Epithelial cell of prostate (primary cell): ENCODE measurements around the gene PRUNE2.
"Not testable (repeated sequence)": the region's sequence is repeated elsewhere in the genome, so short reads cannot be mapped to it uniquely, and the experiment has no call there.

Experiments used
- DNase-seq: peaks from one replicate; pipeline ENCODE4 v3.0.0-alpha.2; 2011; ENCODE audit warnings: low read depth, low spot score
- H3K27ac ChIP-seq: fragments of 450-650 bp; 2 replicates; pipeline ENCODE4 v1.5.1; 2017; ENCODE audit warnings: mild to moderate bottlenecking

Gene PRUNE2

DNA sequence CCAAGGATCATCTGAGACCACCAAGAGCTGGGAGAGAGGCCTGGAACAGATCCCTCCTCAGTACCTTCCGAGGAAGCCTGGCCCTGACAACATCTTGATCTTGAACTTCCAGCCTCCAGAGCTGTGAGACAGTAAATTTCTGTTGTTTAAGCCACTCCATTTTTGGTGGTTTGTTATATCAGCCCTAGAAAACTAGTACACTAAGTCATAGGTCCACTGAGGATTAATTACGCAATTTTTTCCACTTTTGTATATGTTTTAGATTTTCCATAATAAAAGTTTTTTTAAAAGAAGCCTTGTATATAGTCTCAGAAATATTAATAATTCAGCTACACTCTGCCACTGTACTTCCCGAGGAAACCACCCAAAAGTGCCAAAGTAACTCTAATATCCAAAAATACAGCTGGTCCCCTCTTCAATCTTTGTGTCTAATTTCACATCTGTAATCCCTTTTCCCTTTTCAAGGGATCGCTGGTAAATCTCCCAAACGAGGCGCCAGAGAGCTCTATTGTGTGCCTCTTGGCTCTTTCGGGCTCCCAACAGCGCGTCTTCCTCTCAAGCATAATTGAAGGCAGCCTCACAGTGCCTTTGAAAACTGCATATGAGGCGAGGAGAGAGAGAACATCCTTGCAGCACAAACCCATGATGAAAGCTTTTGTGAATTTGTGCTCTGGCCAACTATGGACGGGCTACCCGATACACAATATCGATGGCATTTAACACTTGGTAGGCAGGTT lies 32.7 kb downstream of the PRUNE2 start:
- H3K27ac ChIP-seq = no peak overlapping the region
- DNase-seq = no peak

DNA sequence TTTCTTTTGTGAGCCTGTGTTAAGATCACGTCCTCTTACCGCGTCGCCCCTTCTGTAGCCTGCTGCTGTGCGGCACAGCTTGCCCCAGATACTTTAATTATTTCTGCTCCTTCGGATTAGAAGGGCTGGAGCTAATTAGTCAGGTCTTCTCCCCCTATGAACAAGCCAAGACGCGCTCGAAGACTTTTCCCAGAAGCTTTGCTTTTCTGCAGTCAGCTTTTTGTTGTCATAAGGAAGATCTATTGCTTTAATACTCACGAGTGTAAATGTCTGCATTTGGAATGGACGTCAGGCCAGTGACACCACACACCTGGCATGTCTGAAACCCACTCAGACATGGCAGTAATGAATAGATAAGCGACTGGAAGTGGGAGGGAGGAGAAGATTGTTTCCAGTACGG lies 37.0 kb downstream of the PRUNE2 start:
- DNase-seq = peak; percentile 36
- H3K27ac ChIP-seq = no peak overlapping the region

DNA sequence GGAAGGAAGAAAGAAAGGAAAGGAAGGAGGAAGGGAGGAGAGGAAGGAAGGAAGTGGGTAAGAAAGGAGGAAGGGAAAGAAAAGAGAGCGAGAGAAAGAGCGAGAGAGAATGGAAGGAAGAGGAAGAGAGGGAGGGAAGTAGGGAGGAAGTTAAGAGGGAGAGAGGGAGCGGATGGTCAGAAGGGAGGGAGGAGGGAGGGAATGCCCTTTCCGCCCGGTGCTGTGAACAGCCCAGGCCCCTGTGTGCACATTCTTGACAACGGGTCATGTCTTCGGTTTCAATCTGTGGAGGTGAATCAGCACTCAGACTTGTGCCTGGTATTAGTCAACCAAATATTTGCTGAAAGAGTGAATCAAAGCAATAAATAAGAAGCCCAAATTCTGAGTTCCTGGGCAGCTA lies 39.2 kb downstream of the PRUNE2 start:
- peak overlapping the region; percentile 4 for H3K27ac ChIP-seq
- DNase-seq = peak; percentile 40

DNA sequence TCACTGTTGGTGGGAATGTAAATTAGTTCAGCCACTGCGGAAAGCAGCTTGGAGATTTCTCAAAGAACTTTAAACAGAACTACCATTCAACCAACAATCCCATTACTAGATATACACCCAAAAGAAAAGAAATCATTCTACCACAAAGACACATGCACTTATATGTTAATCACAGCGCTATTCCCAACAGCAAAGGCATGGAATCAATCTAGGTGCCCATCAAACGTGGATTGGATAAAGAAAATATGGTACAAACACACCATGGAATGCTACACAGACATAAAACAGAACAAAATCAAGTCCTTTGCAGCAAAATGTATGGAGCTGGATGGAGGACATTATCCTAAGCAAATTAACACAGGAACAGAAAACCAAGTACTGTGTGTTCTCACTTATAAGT lies 42.1 kb downstream of the PRUNE2 start:
- no peak overlapping the region for H3K27ac ChIP-seq
- DNase-seq = no peak

DNA sequence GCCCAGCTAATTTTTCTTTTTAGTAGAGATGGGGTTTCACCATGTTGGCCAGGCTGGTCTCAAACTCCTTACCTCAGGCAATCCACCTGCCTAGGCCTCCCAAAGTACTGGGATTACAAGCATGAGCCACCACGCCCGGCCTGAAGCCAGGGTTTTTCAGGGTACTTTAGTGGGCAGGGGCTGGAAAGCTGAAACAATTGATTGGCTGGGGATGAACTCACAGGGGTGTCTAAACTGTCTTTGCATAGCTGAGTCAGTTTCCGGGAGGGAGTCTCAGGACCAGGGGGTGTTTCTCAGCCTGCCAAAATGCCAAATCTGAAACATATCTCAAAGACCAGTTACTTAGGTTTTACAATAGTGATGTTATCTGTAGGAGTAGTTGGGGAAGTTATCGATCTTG lies 46.1 kb downstream of the PRUNE2 start:
- DNase-seq = no peak
- H3K27ac ChIP-seq = no peak overlapping the region

DNA sequence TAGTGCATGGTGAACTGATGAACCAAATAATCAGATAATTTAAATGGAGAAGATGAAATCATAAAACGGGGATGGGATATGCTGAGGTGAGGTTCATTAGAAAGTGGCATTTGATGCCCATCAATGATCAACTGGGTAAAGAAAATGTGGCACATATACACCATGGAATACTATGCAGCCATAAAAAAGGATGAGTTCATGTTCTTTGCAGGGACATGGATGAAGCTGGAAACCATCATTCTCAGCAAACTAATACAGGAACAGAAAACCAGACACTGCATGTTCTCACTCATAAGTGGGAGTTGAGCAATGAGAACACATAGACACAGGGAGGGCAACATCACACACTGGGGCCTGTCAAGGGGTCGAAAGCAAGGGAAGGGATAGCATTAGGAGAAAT lies 47.7 kb downstream of the PRUNE2 start:
- DNase-seq, H3K27ac ChIP-seq: not testable (repeated sequence)

DNA sequence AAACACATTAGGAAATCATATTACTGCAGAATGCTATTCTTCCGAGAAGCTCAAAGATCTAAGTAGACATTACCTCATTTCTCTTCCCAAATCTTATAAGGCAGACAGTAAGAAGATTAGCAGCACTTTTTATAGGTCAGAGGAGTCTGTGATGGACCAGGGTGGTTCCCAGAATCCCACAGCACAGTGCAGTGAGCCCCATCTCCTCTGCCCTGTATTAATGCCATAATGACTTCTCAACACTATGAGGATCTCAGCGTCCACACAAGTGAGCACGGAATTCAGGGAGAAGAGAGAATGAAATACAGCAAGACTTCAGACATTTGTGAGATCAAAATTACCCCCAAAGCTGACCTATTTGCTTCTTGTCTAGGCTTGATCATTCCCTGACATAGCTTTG lies 49.9 kb downstream of the PRUNE2 start:
- no peak overlapping the region for H3K27ac ChIP-seq
- no peak for DNase-seq

DNA sequence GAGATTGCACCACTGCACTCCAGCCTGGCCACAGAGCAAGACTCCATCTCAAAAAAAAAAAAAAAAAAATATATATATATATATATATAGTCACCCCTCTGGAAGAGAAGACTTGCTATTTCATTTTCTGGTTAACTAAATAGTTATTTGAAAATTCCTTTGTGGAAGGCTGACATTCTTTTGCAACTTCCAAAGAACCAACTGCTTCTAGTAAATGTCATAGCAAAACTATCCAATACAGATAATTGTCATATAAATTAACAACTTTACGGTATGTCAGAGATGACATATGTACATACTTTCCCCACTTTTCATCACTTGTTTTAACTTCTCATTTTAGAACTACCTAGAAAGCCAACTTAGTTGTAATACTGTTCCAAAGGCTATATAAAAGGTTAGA lies 50.9 kb downstream of the PRUNE2 start:
- H3K27ac ChIP-seq = no peak overlapping the region
- no peak for DNase-seq

DNA sequence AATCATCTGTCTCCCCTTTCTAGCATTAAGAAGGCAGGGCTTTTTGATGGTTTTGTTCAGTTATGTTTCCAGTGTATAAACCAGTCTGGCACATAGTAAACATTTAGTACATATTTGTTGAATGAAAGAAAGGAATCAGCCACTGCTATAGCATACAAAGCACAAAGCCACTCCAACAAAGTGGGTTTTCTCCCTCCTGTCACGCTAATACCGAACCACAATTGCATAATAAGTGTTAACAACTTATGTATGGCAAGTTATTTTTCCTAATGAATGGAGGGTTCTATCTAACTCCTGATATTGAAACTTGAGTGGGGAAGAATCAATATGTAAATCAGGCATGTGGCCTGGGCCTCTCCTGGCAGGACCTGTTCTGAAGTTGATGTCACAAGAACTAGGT lies 53.9 kb downstream of the PRUNE2 start:
- DNase-seq = no peak
- no peak overlapping the region for H3K27ac ChIP-seq

DNA sequence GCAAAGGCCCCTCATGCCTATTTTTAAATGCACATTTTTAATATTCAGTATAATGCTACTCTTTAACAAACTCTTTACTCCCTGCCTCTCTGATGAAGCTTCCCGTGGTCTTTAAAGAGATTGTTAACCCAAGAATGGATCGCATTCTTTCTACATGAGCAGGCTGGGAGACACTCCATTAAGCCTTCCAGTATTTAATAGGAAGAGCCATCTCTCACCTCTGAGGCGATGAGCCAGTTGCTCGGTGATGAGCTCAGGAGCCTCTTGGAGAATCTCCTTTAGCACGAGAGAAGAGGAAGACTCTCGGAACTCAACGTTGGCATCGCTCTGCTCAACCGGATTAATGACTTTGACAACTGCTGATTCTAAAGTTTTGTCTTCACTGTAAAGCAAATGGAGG lies 59.6 kb downstream of the PRUNE2 start:
- no peak for DNase-seq
- H3K27ac ChIP-seq = no peak overlapping the region

DNA sequence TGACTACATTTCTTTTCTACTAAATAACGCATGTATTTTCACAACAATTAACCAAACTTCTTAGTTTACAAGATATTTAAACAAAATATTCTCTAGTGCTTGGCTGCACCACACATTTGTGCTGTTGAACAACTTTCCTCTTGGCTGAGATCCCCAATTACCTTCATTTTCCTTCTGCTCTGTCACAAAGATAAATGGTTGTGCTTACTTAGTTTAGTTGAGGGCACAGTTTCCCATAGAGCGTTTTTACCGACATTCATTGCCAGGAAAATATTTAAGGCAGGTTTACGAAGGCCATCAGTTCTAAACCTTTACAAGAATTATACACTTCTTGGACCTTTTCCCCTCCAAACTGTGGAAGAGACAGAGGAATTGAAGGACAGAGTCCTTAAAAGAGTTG lies 60.7 kb downstream of the PRUNE2 start:
- DNase-seq = no peak
- no peak overlapping the region for H3K27ac ChIP-seq

DNA sequence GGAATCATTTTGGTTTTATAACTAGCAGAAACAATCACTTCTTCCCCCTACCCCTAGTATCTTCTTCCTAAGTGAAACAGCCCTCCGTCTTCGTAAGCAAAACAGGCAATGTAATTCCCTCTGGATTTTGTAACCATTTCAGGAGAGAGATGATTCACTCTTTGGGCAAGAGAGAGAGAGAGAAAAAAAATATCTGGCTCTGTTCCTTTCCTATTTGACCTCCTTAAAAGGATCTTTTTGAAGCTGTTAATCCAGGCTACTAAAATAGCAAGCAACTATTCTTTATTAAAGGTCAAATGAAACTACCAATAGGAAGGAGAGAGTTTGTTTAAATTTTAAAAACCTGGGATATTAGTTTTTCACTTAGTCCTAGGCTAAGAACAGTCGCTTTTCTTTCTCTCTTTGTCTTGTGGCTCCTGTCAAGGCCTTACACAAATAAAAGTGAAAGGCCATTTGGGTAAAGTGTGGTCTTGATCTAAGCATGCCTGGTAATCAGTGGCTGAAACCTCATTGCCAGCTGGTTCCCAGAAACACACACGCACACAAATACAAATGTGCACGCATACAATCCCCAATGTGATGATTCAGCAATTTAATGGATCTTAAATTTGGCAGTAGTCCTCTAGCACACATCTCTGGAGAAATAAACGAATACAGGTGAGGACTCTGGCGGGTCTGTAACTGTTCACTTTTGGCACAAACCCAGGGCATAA lies 70.2 kb downstream of the PRUNE2 start:
- DNase-seq = no peak
- H3K27ac ChIP-seq = no peak overlapping the region

DNA sequence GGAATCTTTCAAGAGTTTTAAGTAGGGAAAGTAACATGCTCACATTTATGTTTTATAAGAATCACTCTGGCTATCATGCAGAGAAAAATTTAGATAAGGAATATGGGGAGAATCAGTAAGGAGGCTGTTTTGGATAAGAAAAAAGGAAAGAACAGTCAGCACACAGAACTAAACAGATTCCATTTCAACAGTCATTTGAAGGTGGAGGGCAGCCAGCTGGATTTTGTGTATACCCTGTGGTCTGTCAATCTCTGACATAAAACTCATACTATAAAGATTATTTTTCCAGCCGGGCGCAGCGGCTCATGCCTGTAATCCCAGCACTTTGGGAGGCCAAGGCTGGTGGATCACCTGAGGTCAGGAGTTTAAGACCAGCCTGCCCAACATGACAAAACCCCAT lies 77.5 kb downstream of the PRUNE2 start:
- DNase-seq = no peak
- H3K27ac ChIP-seq = no peak overlapping the region

DNA sequence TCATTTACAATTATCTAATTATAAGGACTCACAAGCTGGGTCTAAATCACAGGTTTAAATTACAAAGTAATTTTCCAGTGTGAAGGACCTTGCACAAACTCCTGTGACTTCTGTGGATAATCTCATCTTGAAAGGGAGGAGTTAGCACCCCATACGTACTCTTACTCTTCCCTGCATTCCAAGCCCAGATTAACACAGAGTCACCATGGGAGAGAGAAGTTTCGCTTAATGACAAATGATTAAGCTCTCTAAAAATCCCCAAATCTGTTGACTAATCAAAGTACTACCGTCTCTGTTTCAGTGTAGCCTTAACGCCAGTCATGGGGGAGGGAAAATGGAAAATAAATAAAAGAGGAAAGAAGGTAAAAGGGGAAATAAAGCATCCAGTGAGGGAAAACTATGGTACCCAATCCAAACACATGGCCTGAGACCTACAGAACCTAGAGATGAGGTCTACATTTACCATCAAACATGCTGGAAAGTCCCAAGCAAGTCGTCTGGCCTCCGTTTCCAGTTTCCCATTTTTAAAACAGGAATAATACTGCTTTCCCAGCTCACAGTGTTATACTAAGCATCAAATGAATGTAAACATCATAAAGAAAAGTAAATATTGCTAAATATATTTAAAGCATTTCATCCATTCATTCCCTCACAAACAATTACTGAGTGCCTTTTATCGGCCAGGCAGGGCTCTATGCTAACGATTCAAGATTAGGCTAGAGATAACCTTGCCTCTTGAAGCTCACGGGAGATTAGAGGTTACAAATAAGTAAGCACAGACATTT lies 78.4 kb downstream of the PRUNE2 start:
- no peak overlapping the region for H3K27ac ChIP-seq
- no peak for DNase-seq

DNA sequence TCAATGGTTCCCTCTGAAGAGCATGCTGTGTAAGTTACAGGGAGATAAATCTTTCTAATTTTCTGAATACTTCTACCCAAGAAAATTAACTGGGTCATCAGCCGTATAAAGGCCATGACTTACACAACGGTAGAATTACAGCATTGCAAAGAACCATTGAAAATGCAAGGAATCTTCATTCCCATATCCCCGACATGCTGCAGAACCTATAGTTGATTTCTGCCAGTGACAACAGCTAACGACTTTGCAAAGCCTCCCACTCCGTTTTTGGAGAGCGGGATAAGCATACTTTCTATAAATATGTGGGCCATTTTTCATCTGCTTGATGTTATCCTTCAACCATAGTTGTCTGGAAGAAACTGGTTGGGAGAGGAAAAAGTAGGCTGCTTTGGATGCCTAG lies 85.5 kb downstream of the PRUNE2 start:
- no peak for DNase-seq

DNA sequence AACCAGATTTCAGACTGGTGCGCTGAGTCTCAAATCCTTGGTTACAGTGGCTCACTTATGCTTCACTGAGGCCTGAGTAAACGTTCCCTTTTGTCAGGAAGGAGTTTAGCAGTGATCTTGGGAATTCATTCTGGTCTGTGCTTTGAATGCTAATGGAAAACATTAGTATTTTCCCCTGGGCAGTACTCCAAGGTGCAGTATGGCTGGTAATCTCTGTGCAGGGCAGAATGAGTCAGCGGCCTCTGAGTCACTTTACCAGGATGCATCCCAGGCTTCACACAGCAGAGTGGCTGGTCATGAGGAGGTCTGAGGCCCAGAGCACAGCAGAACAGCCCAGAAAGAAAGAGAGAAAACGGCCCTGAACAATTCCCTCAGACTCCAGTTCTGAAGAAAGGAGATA lies 87.6 kb downstream of the PRUNE2 start:
- H3K27ac ChIP-seq = peak overlapping the region; percentile 30
- DNase-seq = peak; percentile 67

More for the DNA sequence above, 85.5 kb downstream of the PRUNE2 start:
- no peak overlapping the region for H3K27ac ChIP-seq

DNA sequence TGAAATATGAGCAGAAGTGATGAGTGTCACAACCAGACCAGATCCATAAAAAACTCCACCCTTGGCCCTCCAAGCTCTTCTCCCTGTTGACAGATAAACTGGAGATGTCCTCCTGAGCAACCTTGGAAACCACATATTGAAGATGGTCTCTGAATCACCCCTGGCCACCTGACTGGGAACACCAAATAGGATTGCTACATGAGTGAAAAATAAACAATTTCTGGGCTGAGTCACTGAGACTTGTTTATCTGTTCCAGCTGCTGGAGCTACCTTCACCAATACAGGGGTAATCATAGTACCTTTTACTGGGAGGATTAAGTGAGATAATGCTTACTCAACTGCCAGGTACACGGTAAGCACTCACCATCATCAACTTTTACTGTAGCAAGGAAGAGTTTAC lies 88.4 kb downstream of the PRUNE2 start:
- peak overlapping the region; percentile 30 for H3K27ac ChIP-seq

DNA sequence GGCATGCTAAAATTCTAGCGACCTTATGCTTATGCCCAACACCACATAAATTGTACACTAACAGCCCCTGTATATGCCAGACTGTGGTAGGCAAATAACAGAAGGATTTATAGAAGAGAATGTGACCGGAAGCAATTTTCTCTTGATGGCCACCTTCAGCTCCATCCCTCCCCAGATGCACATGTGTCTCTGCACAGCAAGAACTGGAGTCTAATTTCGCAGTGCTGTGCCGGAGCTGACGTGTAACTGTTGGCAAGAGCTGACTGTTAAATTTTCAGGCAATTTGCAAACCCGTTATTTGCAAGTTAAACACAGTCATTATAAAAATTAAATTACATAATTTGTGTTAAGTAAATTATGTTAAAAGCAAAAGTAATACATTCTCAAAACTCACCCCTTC lies 93.3 kb downstream of the PRUNE2 start:
- DNase-seq = no peak
- no peak overlapping the region for H3K27ac ChIP-seq

More for the DNA sequence above, 88.4 kb downstream of the PRUNE2 start:
- DNase-seq = peak; percentile 60

DNA sequence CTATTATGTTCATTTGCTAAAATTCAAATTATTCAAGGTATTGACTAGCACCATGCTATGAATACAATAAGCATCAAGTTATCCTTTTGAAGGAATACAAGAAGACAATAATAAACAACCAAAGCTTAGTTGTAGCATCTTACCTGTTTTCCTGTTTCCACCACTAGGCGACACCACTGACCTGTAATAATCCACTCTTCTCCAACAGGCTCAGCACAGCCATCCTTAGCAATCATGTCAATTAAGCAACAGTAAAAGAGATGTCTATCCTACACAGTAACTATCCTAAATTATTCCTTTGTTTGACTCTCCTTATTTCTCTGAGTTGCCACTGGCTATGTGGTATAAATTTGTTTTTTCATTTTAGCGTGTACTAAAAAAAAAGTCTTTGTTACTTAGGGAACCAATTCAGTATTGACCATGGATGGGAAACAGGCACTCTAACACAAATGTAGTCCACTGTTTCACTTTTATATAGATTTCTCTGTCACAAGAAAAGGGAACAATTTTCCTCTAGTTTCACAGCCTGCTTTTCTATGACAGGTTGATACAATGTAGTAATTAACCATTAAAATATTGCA lies 95.4 kb downstream of the PRUNE2 start:
- DNase-seq = no peak
- H3K27ac ChIP-seq = no peak overlapping the region

DNA sequence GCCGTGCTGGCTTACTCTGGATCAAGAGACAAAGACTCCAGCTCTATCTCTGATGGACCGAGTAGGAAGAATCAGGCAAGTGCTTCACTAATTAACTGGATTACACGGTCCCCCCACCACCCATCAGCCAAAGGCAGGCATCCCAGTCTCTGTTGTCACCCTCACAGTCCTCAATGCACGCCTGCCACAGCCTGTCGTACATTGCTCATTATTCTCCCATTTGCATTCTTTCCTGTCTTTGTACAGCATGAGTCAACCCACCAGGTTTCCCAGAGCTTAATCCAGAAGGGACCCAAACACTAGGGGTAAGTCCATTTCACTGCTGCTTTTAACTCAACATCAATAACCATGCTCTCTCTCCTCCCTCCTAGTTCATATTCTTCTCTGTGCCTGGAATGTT lies 97.3 kb downstream of the PRUNE2 start:
- no peak overlapping the region for H3K27ac ChIP-seq
- no peak for DNase-seq

DNA sequence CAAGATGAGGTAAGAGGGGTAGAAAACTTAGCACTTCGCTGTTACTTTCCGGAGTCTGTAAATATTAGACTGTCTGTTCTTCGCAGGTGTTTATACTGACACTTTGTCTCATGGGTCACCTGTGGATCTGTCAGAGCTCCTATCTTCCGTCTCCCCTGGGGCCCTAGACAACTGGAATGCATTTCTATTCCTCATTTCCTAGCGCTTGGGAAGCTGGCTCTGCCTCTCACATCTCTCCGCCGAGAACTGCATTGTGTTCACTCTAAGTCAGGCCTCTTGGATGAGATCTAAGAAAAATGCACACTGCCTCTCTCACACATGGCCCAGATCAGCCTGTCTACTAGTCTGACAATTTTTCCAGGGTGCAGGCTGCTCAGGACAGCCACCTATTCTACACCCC lies 102.2 kb downstream of the PRUNE2 start:
- no peak overlapping the region for H3K27ac ChIP-seq
- no peak for DNase-seq
